Measurements from ENCODE around the gene FKBP5. TPM values are rescaled to one million over a fixed set of nuclear protein-coding genes. Genes with fewer than 3 reads are reported as not detected.

Gene FKBP5
- total and polyA plus RNA-seq, 2 donors (not counting 3 experiments of a cell fraction or from before 2014, with no cell fraction given): 16.7 to 56.8 TPM

- Histone ChIP-seq H3K9ac (replicated peaks; ENCODE audit: extremely low read depth, insufficient read depth, low read length) (no peak overlapping the region), H2AFZ (ENCODE audit: low read depth, low read length) (no peak overlapping the region), H3K27ac (ENCODE audit: insufficient read depth, low read depth, low read length) (no peak overlapping the region), H4K20me1 (replicated peaks; ENCODE audit: control insufficient read depth, extremely low read depth, insufficient read depth, low read length) (no peaks in the 10 kb centered on the region), H3K79me2 (ENCODE audit: control insufficient read depth, insufficient read depth, low read length) (peaks cover 65% of the 10 kb centered on the region), H3K36me3 (ENCODE audit: control insufficient read depth in 2 of 2, extremely low read depth in 1 of 2, insufficient read depth in 2 of 2, low read length in 2 of 2) (no peaks in the 10 kb centered on the region), H3K4me2 (ENCODE audit: insufficient read depth, low read length) (no peak overlapping the region), H3K9me1 (replicated peaks; ENCODE audit: control insufficient read depth, extremely low read depth, insufficient read depth, low read length) (no peaks in the 10 kb centered on the region), H3K4me3 (replicated peaks in 1 of 3; ENCODE audit: insufficient read depth in 1 of 3, low read depth in 1 of 3, low read length in 3 of 3) (no peak overlapping the region), H3K27me3 (ENCODE audit: control insufficient read depth in 2 of 2, insufficient read depth in 2 of 2, low read length in 2 of 2) (no peaks in the 10 kb centered on the region), H3K4me1 (ENCODE audit: control insufficient read depth, extremely low read depth, insufficient read depth, low read length) (peaks cover 60% of the 10 kb centered on the region), H3K9me3 (replicated peaks; ENCODE audit: control insufficient read depth, insufficient read depth, low read length) (no peaks in the 10 kb centered on the region)
- TF ChIP-seq JUN (IDR thresholded peaks at IDR 0.05; ENCODE audit: borderline replicate concordance, insufficient read depth, insufficient read length, low read depth): no peak
- no peak for TF ChIP-seq FOS (IDR thresholded peaks at IDR 0.05; ENCODE audit: borderline replicate concordance, insufficient read depth, low read length)
- no peak for TF ChIP-seq POLR2A (IDR thresholded peaks at IDR 0.05; ENCODE audit: low read depth, low read length)
- TF ChIP-seq MYC (IDR thresholded peaks at IDR 0.05; ENCODE audit: low read depth, low read length): no peak
- no peak for TF ChIP-seq POLR2AphosphoS5 (IDR thresholded peaks at IDR 0.05; ENCODE audit: insufficient read depth, low read depth, low read length)
- TF ChIP-seq GATA2 (IDR thresholded peaks at IDR 0.05; ENCODE audit: insufficient read depth, insufficient read length, low read depth, low read length): no peak
- no peak for TF ChIP-seq MAX (IDR thresholded peaks at IDR 0.05; ENCODE audit: insufficient read depth, insufficient read length)
- TF ChIP-seq EZH2 (IDR thresholded peaks at IDR 0.05; ENCODE audit: borderline replicate concordance, low read depth, low read length, severe bottlenecking): no peak
- TF ChIP-seq CTCF (IDR thresholded peaks at IDR 0.05; ENCODE audit: extremely low read depth in 1 of 2, insufficient read depth in 1 of 2, low read depth in 1 of 2, low read length in 2 of 2): no peak
- no peak for FAIRE-seq
- intact Hi-C loops (cut with micrococcal nuclease) (loop anchor here (5.0 kb wide), 1 partner anchor 238 kb away; no protein-coding TSS in a partner anchor), dilution Hi-C loops (cut with MboI; ENCODE audit: extremely low pct_ligation_motif_present, low sequenced_read_pairs) (no loop called here)
- CTCF ChIA-PET: interaction anchor here (0.7 kb wide), 1 partner anchor 107 kb away, joined by 3 read pairs; no protein-coding TSS in a partner anchor
- POLR2A ChIA-PET: no interaction called here
- BruUV-seq (replicated peaks): no TSS peak
- DNase-seq (ENCODE audit: low read depth, low spot score): no peak
Observed at GRCh38 chr6:35665573-35665972, 23.1 kb downstream of the FKBP5 start.
